NOMO-1 treated with DMSO at 0.1 percent for 48 hours (cell line): ENCODE measurements around the gene TAX1BP1.

ENCODE experiments used
- DNase-seq: peaks from one replicate; lab custom pipeline; 2025; ENCODE audit not compliant: unreplicated experiment; lab: John Stamatoyannopoulos, UW

TAX1BP1 gene

GRCh38 chr7:27873981-27874957 is 134.3 kb downstream of the TAX1BP1 start:
- no peak for DNase-seq

GRCh38 chr7:27875061-27875460 is 135.1 kb downstream of the TAX1BP1 start:
- no peak for DNase-seq

- no peak for DNase-seq
These were observed 135.9 kb downstream of the TAX1BP1 start for GRCh38 chr7:27875832-27876231.

- DNase-seq, result no peak
These were observed 136.8 kb downstream of the TAX1BP1 start for GRCh38 chr7:27876756-27877155.
